GM19395 (cell line): ENCODE data around the gene TUNAR.
"Not testable (repeated sequence)": the region's sequence is repeated elsewhere in the genome, so short reads cannot be mapped to it uniquely, and the experiment has no call there.

ENCODE experiments used
- ATAC-seq: cut with Tn5 transposase; IDR thresholded peaks from one replicate; pipeline ENCODE4 v1.9.1; 2021; ENCODE audit warnings: mild to moderate bottlenecking, moderate library complexity; ENCODE audit not compliant: unreplicated experiment

Gene TUNAR

DNA sequence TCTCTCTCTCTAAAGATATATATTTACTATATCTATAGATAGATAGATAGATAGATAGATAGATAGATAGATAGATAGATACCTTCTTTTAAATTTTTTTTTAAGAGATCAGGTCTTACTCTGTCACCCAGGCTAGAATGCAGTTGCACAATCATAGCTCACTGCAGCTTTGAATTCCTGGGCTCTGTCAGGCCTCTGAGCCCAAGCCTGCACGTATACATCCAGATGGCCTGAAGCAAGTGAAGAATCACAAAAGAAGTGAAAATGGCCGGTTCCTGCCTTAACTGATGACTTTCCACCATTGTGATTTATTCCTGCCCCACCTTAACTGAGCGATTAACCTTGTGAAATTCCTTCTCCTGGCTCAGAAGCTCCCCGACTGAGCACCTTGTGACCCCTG lies 91.4 kb downstream of the TUNAR start:
- ATAC-seq, result not testable (repeated sequence)
